GM12874 (cell line): ENCODE results near the gene KBTBD8.

ENCODE experiments used
- CTCF ChIP-seq: IDR thresholded peaks from 2 replicates; pipeline ENCODE4 v1.5.1; 2011; ENCODE audit warnings: low read depth, mild to moderate bottlenecking, control low read depth, low read length, moderate library complexity; ENCODE audit not compliant: insufficient read depth

The KBTBD8 gene

GRCh38 chr3:66986406-66986805, 11.7 kb upstream of the KBTBD8 start:
- no peak for TF ChIP-seq CTCF

GRCh38 chr3:66989241-66989640, 8.9 kb upstream of the KBTBD8 start:
- TF ChIP-seq CTCF, result no peak

GRCh38 chr3:66989860-66990696, 8.0 kb upstream of the KBTBD8 start:
- peak; percentile 55 for TF ChIP-seq CTCF

- no peak for TF ChIP-seq CTCF
Measured at GRCh38 chr3:66991459-66991858, 6.6 kb upstream of the KBTBD8 start.

- no peak for TF ChIP-seq CTCF
Measured at GRCh38 chr3:66993082-66993481, 5.0 kb upstream of the KBTBD8 start.

- TF ChIP-seq CTCF, result no peak
Measured at GRCh38 chr3:66994588-66994987, 3.5 kb upstream of the KBTBD8 start.

GRCh38 chr3:66996696-66997095, 1.4 kb upstream of the KBTBD8 start:
- TF ChIP-seq CTCF, result no peak
